Neuronal stem cell (in vitro differentiated cells): ENCODE results near the gene CALR.

Experiments
- DNase-seq: peaks from one replicate; pipeline ENCODE4 v3.0.0-alpha.2; 2013; ENCODE audit warnings: low spot score
- H2AFZ ChIP-seq: one replicate; pipeline ENCODE4 v1.6.1; 2013; ENCODE audit warnings: mild to moderate bottlenecking, low read length, inconsistent platforms
- H2AK5ac ChIP-seq: 2 replicates; pipeline ENCODE4 v1.6.1; 2013; ENCODE audit warnings: low read depth, mild to moderate bottlenecking, inconsistent platforms, low read length, moderate library complexity, mixed read lengths
- H2BK120ac ChIP-seq: 2 replicates; pipeline ENCODE4 v1.6.1; 2013; ENCODE audit warnings: low read depth, mild to moderate bottlenecking, inconsistent platforms, low read length, moderate library complexity, mixed read lengths
- H2BK12ac ChIP-seq: one replicate; pipeline ENCODE4 v1.6.1; 2013; ENCODE audit warnings: low read length, inconsistent platforms
- H2BK15ac ChIP-seq: 2 replicates; pipeline ENCODE4 v1.6.1; 2013; ENCODE audit warnings: mild to moderate bottlenecking, low read length, inconsistent platforms, mixed read lengths
- H2BK5ac ChIP-seq: one replicate; pipeline ENCODE4 v1.6.1; 2013; ENCODE audit warnings: inconsistent platforms, mild to moderate bottlenecking, low read length, moderate library complexity
- H3K14ac ChIP-seq: one replicate; pipeline ENCODE4 v1.6.1; 2013; ENCODE audit warnings: low read length, inconsistent platforms
- H3K18ac ChIP-seq: 2 replicates; pipeline ENCODE4 v1.6.1; 2013; ENCODE audit warnings: low read length, inconsistent platforms
- H3K23ac ChIP-seq: 2 replicates; pipeline ENCODE4 v1.6.1; 2013; ENCODE audit warnings: low read depth, mild to moderate bottlenecking, mixed read lengths, low read length, inconsistent platforms; ENCODE audit not compliant: poor library complexity
- H3K27ac ChIP-seq: replicated peaks from 3 replicates; pipeline ENCODE4 v1.5.1; 2013; ENCODE audit warnings: low read length, inconsistent platforms
- H3K27me3 ChIP-seq, 3 experiments: 2 replicates each; pipeline ENCODE4 v1.6.1; 2013; ENCODE audit warnings: low read length in 3 of 3, mild to moderate bottlenecking in 2 of 3, inconsistent platforms in 1 of 3, low read depth in 1 of 3, mixed read lengths in 1 of 3, moderate library complexity in 1 of 3; ENCODE audit not compliant: control insufficient read depth in 3 of 3, insufficient read depth in 3 of 3
- H3K36me3 ChIP-seq, 2 donors: replicated peaks in 1 of 2; 2 replicates each; pipeline ENCODE4 v1.6.1; 2013; ENCODE audit warnings: low read length in 2 of 2; ENCODE audit not compliant: control insufficient read depth in 2 of 2, insufficient read depth in 2 of 2
- H3K4ac ChIP-seq: 2 replicates; pipeline ENCODE4 v1.6.1; 2013; ENCODE audit warnings: inconsistent platforms, mild to moderate bottlenecking, low read length, moderate library complexity
- H3K4me1 ChIP-seq, 2 donors: 1 replicate in 1 of 2; 2 replicates in 1 of 2; pipeline ENCODE4 v1.6.1; 2013; ENCODE audit warnings: low read length in 2 of 2, low read depth in 1 of 2; ENCODE audit not compliant: control insufficient read depth in 2 of 2, insufficient read depth in 1 of 2
- H3K4me2 ChIP-seq: one replicate; pipeline ENCODE4 v1.6.1; 2013; ENCODE audit warnings: mild to moderate bottlenecking, low read length, inconsistent platforms; ENCODE audit not compliant: insufficient read depth, poor library complexity, severe bottlenecking
- H3K4me3 ChIP-seq, 2 donors: 2 replicates each; pipeline ENCODE4 v1.5.1; 2013; ENCODE audit warnings: low read length in 2 of 2, mild to moderate bottlenecking in 2 of 2, inconsistent platforms in 1 of 2, moderate library complexity in 1 of 2
- H3K79me1 ChIP-seq: one replicate; pipeline ENCODE4 v1.6.1; 2013; ENCODE audit warnings: low read depth, mild to moderate bottlenecking, inconsistent platforms, low read length, moderate library complexity
- H3K9ac ChIP-seq: one replicate; pipeline ENCODE4 v1.6.1; 2013; ENCODE audit warnings: mild to moderate bottlenecking, low read depth, low read length, inconsistent platforms; ENCODE audit not compliant: poor library complexity
- H3K9me3 ChIP-seq, 2 donors: replicated peaks in 1 of 2; 2 replicates each; pipeline versions ENCODE3 to v1.6.1; 2013; ENCODE audit warnings: low read length in 2 of 2, mild to moderate bottlenecking in 2 of 2, inconsistent platforms in 1 of 2, low read depth in 1 of 2, mixed read lengths in 1 of 2, moderate library complexity in 1 of 2; ENCODE audit not compliant: control insufficient read depth in 2 of 2, insufficient read depth in 1 of 2
- H4K8ac ChIP-seq: one replicate; pipeline ENCODE4 v1.6.1; 2013; ENCODE audit warnings: low read depth, mild to moderate bottlenecking, inconsistent platforms, low read length, moderate library complexity
- H4K91ac ChIP-seq: one replicate; pipeline ENCODE4 v1.6.1; 2013; ENCODE audit warnings: low read length, low read depth, mild to moderate bottlenecking, inconsistent platforms; ENCODE audit not compliant: poor library complexity
- WGBS, 2 donors: extraction: QIAGEN DNeasy Blood & Tissue Kit; methylation state at CpG; one replicate each; pipeline ENCODE4 v1.1.7; 2013; ENCODE audit warnings: missing lambda C conversion rate in 2 of 2, mixed read lengths in 1 of 2; ENCODE audit not compliant: insufficient read length in 2 of 2, insufficient replicate concordance in 1 of 2; ENCODE audit errors: extremely low coverage in 2 of 2; 5-methylcytosine and 5-hydroxymethylcytosine counted together

The CALR gene

GRCh38 chr19:12938779-12939601 is 581 bp downstream of the CALR start:
- no peak for DNase-seq
- H3K23ac ChIP-seq = peak overlapping the region; percentile 100
- H3K9me3 ChIP-seq = no peaks in the 10 kb centered on the region
- H4K8ac ChIP-seq = peak overlapping the region; percentile 49
- H3K4me2 ChIP-seq = peak overlapping the region; percentile 91
- H3K4me1 ChIP-seq = peaks cover 16 to 24% of the 10 kb centered on the region in 2 donors
- peaks cover 11% of the 10 kb centered on the region for H3K79me1 ChIP-seq
- no CpG with 5 or more reads among the region's 54 CpGs for WGBS, 2 donors
- peak overlapping the region; percentile 98 for H3K18ac ChIP-seq
- H3K27ac ChIP-seq = no peak overlapping the region
- no peaks in the 10 kb centered on the region for H3K27me3 ChIP-seq
- H3K9ac ChIP-seq = peak overlapping the region; percentile 100
- peak overlapping the region; percentile 87 for H3K14ac ChIP-seq
- H3K4ac ChIP-seq = peak overlapping the region; percentile 97
- peak overlapping the region; percentile 85 for H2BK12ac ChIP-seq
- no peak overlapping the region for H4K91ac ChIP-seq
- H2BK5ac ChIP-seq = peak overlapping the region; percentile 94
- peak overlapping the region; percentile 64 for H2BK120ac ChIP-seq
- peak overlapping the region; percentile 77 for H2AFZ ChIP-seq
- peaks cover 36 to 49% of the 10 kb centered on the region in 2 donors for H3K36me3 ChIP-seq
- H3K4me3 ChIP-seq = peak overlapping the region; percentile 69 to 97
- peak overlapping the region; percentile 95 for H2AK5ac ChIP-seq
- no peak overlapping the region for H2BK15ac ChIP-seq

- no peak overlapping the region for H2AFZ ChIP-seq
- no peak overlapping the region for H3K14ac ChIP-seq
- H2BK15ac ChIP-seq = no peak overlapping the region
- peaks cover 16 to 23% of the 10 kb centered on the region in 2 donors for H3K4me1 ChIP-seq
- H4K8ac ChIP-seq = no peak overlapping the region
- peak overlapping the region; percentile 51 to 69 for H3K4me3 ChIP-seq
- H2BK5ac ChIP-seq = no peak overlapping the region
- no peak overlapping the region for H2BK120ac ChIP-seq
- H4K91ac ChIP-seq = no peak overlapping the region
- H3K27me3 ChIP-seq = no peaks in the 10 kb centered on the region
- WGBS, 2 donors = no CpG with 5 or more reads among the region's 10 CpGs
- no peaks in the 10 kb centered on the region for H3K9me3 ChIP-seq
- peak overlapping the region; percentile 32 for H3K4me2 ChIP-seq
- peaks cover 11% of the 10 kb centered on the region for H3K79me1 ChIP-seq
- DNase-seq = no peak
- no peak overlapping the region for H2AK5ac ChIP-seq
- H3K27ac ChIP-seq = no peak overlapping the region
- no peak overlapping the region for H3K4ac ChIP-seq
- no peak overlapping the region for H2BK12ac ChIP-seq
- H3K36me3 ChIP-seq = peaks cover 42 to 60% of the 10 kb centered on the region in 2 donors
- H3K23ac ChIP-seq = no peak overlapping the region
- peak overlapping the region; percentile 14 for H3K9ac ChIP-seq
- H3K18ac ChIP-seq = no peak overlapping the region
Measured at GRCh38 chr19:12939975-12940423, 1.6 kb downstream of the CALR start.

GRCh38 chr19:12940897-12941296 is 2.5 kb downstream of the CALR start:
- Histone ChIP-seq H3K9me3 (no peaks in the 10 kb centered on the region), H2BK15ac (no peak overlapping the region), H3K4me2 (no peak overlapping the region), H3K4ac (no peak overlapping the region), H3K36me3 (peaks cover 42 to 64% of the 10 kb centered on the region in 2 donors), H2BK5ac (no peak overlapping the region), H3K14ac (no peak overlapping the region), H2AK5ac (no peak overlapping the region), H3K27me3 (no peaks in the 10 kb centered on the region), H3K27ac (no peak overlapping the region), H2BK12ac (no peak overlapping the region), H4K8ac (no peak overlapping the region), H2AFZ (no peak overlapping the region), H3K18ac (no peak overlapping the region), H2BK120ac (no peak overlapping the region), H3K9ac (no peak overlapping the region), H3K79me1 (peaks cover 11% of the 10 kb centered on the region), H3K23ac (no peak overlapping the region), H3K4me1 (peaks cover 16 to 23% of the 10 kb centered on the region in 2 donors), H3K4me3 (no peak overlapping the region), H4K91ac (no peak overlapping the region)
- no CpG with 5 or more reads among the region's 2 CpGs for WGBS, 2 donors
- DNase-seq = no peak

- H2AK5ac ChIP-seq = no peak overlapping the region
- H4K8ac ChIP-seq = no peak overlapping the region
- H3K9ac ChIP-seq = peak overlapping the region; percentile 26
- no peak overlapping the region for H2AFZ ChIP-seq
- H3K79me1 ChIP-seq = peaks cover 14% of the 10 kb centered on the region
- H3K27me3 ChIP-seq = no peaks in the 10 kb centered on the region
- H3K36me3 ChIP-seq = peaks cover 54 to 84% of the 10 kb centered on the region in 2 donors
- no peak overlapping the region for H3K18ac ChIP-seq
- H3K4me3 ChIP-seq = no peak overlapping the region
- no peak overlapping the region for H3K4me2 ChIP-seq
- H3K9me3 ChIP-seq = no peaks in the 10 kb centered on the region
- peaks cover 11 to 21% of the 10 kb centered on the region in 2 donors for H3K4me1 ChIP-seq
- no peak overlapping the region for H4K91ac ChIP-seq
- H3K14ac ChIP-seq = no peak overlapping the region
- H3K4ac ChIP-seq = no peak overlapping the region
- no peak overlapping the region for H2BK120ac ChIP-seq
- H2BK15ac ChIP-seq = no peak overlapping the region
- no peak overlapping the region for H2BK5ac ChIP-seq
- no peak overlapping the region for H3K27ac ChIP-seq
- H2BK12ac ChIP-seq = no peak overlapping the region
- DNase-seq = no peak
- H3K23ac ChIP-seq = no peak overlapping the region
- WGBS, 2 donors = no CpG with 5 or more reads among the region's 18 CpGs
Measured at GRCh38 chr19:12943437-12944044, 5.1 kb downstream of the CALR start.
